RPMI8226 (cell line): Measurements from ENCODE around the gene CCDC73.
"Not testable (repeated sequence)": the region's sequence is repeated elsewhere in the genome, so short reads cannot be mapped to it uniquely, and the experiment has no call there.

Experiments used
- DNase-seq: peaks from one replicate; pipeline ENCODE4 v3.0.0-alpha.2; 2015

The CCDC73 gene

GRCh38 chr11:32704775-32705174, 89.7 kb downstream of the CCDC73 start:
- no peak for DNase-seq

- DNase-seq = no peak
Measured at GRCh38 chr11:32704261-32704660, 90.2 kb downstream of the CCDC73 start.

GRCh38 chr11:32701616-32702015, 92.8 kb downstream of the CCDC73 start:
- DNase-seq = no peak

DNA sequence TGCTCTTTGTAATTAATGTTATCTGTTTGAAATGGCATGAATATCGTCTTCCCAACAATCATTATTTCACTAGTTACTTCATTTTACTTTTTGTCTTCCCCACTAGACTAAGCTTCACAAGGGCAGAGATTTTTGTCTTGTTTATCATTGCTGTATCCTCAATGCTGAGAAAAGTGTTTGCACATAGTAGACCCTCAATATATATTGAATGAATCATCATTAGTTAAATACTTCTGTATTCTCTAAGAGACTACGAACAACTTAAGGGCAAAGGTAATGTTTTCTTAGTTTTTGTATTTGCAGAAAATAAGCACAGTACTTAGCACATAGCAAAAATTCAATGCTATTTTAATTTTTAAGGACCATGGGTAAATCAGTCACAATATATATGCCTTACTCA, 95.9 kb downstream of the CCDC73 start:
- no peak for DNase-seq

DNA sequence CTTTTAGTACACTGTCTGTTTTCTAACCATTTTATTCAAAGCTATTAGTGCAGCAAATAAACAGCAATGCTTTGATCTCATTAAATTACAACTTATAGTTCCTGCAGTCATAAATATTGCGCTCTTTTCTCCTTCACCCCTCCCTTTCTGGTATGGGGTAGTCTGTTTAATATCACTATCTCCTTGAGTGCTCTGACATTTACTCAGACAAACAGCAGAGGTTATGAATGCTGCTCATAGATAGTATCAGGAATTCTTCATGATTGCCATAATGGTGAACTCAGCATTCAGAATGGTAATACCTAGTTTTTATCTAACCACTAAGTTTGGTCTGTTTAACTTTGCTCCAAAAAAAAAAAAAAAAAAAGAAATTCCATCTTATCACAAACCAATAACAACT, 123.4 kb downstream of the CCDC73 start:
- DNase-seq = no peak

- no peak for DNase-seq
Measured at GRCh38 chr11:32659672-32660071, 134.8 kb downstream of the CCDC73 start.

DNA sequence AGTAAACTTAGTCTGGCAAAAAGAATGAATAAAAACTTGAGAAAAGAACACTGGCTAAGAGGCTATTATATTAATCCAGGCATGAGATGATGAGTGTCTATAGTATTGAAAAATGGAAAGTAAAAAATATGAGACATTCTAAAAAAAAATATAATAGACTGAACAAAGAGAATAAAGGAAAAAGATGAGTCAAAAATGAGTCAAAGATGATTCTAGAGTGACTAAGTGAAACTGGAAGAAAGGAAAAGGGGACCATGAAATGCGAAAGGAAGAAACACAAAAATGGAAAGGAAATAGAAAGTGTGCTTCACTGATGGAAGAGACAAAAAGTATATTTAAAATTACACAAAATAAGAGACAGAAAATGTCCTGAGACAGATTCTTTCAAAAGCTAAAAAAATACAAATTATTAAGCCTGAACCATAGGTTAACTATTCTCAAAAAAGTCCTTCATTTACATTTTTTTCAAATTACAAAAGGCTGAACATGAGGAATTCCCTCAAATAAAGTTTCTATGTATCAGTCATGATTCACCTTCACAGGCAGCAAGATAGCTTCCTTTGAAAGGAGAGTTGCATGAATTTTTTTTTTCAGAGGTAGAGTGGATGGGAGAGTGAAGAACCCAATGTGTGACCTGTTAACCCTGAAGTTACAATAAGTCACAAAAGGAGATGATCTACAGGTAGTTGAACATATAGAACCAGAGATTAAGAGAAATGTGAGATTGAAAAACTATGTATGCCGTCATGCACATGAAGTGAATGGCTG, 135.6 kb downstream of the CCDC73 start:
- DNase-seq = no peak

- no peak for DNase-seq
Measured at GRCh38 chr11:32643526-32643925, 150.9 kb downstream of the CCDC73 start.

DNA sequence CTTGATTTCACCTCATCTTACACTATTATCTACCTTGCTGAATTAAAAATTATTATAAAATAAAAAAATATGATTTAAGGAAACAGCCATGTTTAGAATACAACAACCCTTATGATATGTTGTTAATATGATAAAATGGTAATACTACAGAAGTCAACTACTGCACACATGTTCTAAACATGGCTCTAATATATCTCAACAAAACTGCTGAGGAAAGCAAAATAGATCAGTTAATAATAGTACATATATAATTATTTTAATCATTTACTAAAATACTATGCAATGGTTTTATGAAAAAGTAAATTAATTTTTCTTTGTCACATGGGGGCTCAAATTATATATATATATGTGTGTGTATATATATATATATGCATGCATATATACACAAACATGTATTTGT, 153.1 kb downstream of the CCDC73 start:
- DNase-seq = no peak

- no peak for DNase-seq
Measured at GRCh38 chr11:32635819-32636218, 158.6 kb downstream of the CCDC73 start.

DNA sequence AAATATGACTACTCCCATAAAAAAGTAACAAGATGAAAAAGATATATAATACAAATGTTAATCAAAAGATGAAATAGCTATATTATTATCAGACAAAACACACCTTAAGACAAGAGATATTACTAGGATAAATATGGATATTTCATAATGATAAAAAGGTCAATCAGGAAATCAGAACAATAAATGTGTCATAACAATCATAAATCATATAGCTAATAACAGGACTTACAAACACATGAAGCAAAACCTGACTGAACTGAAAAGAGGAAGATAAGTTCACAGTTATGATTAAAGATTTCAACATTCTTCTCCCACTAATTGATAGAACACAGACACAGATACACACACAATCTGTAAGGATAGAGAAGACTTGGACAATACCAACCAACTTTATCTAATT, 163.6 kb downstream of the CCDC73 start:
- no peak for DNase-seq

GRCh38 chr11:32616903-32617302, 177.6 kb downstream of the CCDC73 start:
- no peak for DNase-seq

DNA sequence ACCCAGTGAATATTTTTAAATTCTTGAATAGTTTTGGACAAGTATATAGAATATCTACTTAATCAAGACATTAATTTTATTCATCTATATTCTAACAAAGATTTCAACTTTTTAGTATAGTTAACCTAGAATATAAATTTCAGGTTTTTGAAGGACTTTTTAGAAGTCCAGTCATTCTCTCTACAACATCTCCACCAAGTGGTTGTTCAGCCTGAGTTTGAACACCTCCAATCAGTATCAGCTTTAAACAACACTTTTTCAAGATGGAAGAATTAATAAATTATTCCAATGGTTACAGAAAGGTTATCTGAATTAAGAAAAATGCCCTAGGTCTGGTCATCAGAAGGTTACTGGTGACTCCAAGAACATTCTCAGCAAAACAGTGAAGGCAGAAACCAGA, 179.0 kb downstream of the CCDC73 start:
- no peak for DNase-seq

GRCh38 chr11:32613500-32614151, 180.8 kb downstream of the CCDC73 start:
- DNase-seq = no peak

DNA sequence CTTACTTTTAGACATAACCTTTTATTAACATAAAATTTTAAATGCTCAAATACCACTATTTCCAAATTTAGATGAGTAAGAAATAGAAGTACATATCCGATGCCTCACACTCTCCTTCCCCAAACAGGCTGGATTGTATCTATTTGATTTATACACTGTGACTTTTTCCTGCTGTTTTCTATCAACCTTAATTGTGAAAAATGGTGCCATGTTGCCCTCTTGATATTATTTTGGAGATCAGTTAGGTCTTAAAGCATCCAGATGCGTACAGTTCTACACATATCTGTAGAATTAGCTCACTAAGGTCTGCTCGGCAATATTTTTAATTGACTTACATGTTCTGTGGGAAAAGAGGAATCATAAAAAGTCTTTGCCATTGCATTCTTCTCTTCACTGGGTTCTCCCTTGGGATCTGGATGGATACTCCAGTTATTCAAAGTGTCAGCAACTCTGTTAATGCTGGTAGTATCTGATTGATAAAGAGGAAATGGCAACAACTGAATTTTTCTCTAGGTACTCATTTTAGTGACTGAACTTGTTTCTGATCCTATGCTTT, 183.6 kb downstream of the CCDC73 start:
- DNase-seq = no peak

DNA sequence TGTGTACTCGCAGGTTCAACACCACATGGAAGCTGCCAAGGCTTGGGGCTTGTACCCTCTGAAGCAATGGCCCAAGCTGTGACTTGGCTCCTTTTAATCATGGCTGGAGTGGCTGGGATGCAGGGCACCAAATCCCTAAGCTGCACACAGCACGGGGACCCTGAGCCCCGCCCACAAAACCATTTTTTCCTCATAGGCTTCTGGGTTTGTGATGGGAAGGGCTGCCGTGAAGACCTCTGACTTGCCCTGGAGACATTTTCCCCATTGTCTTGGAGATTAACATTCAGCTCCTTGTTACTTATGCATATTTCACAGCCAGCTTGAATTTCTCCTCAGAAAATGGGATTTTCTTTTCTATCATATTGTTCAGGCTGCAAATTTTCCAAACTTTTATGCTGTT, 185.6 kb downstream of the CCDC73 start:
- not testable (repeated sequence) for DNase-seq

DNA sequence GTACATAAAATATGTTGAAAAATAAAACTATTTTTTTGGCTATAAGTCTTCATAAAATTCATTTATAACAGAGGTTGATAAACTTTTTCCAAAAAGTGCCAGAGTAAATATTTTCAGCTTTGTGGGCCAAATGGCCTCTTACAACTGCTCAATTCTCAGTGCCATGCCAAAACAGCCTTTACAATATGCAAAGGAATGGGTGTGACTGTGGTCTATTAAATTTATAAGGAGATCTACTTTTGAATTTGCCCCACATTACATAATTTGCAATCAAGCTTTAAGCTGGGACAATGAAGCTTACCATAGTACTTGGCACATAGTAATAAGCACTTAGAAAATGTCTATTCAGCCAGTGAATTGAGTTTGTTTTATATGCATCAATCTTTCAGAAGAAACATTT, 188.2 kb downstream of the CCDC73 start:
- DNase-seq = no peak

- DNase-seq = no peak
Measured at GRCh38 chr11:32602657-32603415, 191.6 kb downstream of the CCDC73 start.

DNA sequence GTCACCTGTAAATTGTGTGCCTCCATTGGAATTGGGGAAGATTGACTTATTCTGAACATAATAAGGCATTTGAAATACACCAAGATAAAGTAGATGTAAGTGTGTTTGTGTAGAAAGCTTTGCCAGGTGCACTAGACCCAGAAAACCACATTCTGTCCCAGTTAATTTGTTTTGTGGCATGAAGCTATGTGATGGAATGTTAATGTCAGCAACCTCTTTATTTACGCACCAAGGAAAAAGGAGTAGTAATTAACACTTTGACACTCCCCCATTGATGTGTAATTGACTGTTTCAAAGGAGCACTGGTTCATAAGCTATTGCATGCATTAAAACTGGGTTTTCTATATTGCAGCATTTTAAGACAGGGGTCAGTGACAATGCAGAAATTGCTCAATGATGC, 196.5 kb downstream of the CCDC73 start:
- peak; percentile 19 for DNase-seq

- not testable (repeated sequence) for DNase-seq
Measured at GRCh38 chr11:32596114-32596513, 198.3 kb downstream of the CCDC73 start.

GRCh38 chr11:32594272-32594671, 200.2 kb downstream of the CCDC73 start:
- no peak for DNase-seq

- DNase-seq = peak; percentile 4
Measured at GRCh38 chr11:32586576-32587190, 207.8 kb downstream of the CCDC73 start.

DNA sequence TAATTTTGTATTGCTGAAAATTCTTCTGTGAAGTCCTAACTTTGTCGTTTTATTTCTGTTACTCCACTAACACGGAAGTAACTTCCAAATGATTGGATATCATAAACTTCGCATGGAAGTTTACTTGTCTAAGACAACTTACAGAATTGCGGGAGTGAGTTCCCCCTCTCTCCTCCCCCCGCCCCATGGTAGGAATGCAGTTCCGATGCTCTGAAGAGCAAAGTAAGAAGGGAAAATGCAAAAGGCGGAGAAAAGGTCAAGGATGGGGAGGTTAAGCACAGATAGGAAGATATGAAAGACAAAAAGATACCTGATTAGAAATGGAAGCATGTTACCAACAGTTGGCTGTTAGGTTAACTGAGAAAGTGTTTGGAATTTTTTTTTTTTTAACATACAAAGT, 209.5 kb downstream of the CCDC73 start:
- no peak for DNase-seq
